BJ (cell line): ENCODE measurements around the gene PHLDB1. TPM values are rescaled to one million over a fixed set of nuclear protein-coding genes. Genes with fewer than 3 reads are reported as not detected.

Source experiments
- CTCF ChIA-PET: fragments of 350-600 bp; formaldehyde crosslinking; extraction: SDS; loops from one replicate; lab custom pipeline; 2021; ENCODE audit warnings: antibody characterized with exemption, inconsistent platforms; lab: Yijun Ruan, JAX
- POLR2A ChIA-PET: fragments of 300-600 bp; sonication (Branson Sonifier 250); formaldehyde crosslinking; extraction: SDS; loops from one replicate; lab custom pipeline; 2021; ENCODE audit warnings: antibody characterized with exemption; lab: Charles Lee
- DNase-seq: peaks from one replicate; pipeline ENCODE4 v3.0.0-alpha.2; 2011; ENCODE audit warnings: low read depth
- H3K27me3 ChIP-seq: 2 replicates; pipeline ENCODE4 v1.6.0; 2011; ENCODE audit warnings: low read length; ENCODE audit not compliant: control insufficient read depth, insufficient read depth
- H3K36me3 ChIP-seq: 2 replicates; pipeline ENCODE4 v1.5.1; 2011; ENCODE audit warnings: low read length; ENCODE audit not compliant: control insufficient read depth, insufficient read depth
- H3K4me3 ChIP-seq: 2 replicates; pipeline ENCODE4 v1.5.1; 2011; ENCODE audit warnings: low read depth, mild to moderate bottlenecking, control low read depth, low read length
- polyA plus RNA-seq: library from polyadenylated mRNA; depleted of rRNA; stranded (reverse); fragments of >200 nt; gene quantifications from 2 replicates; pipeline ENCODE4 v1.2.3, GENCODE V29; 2011
- TF ChIP-seq, protein P1 (sequence below): IDR thresholded peaks from 2 replicates; pipeline ENCODE4 v1.5.1; 2011; ENCODE audit warnings: low read depth, mild to moderate bottlenecking, control low read depth, inconsistent platforms, low read length, moderate library complexity; ENCODE audit not compliant: insufficient read depth

PHLDB1 gene
- polyA plus RNA-seq, 1 experiment: 74.7 TPM

DNA sequence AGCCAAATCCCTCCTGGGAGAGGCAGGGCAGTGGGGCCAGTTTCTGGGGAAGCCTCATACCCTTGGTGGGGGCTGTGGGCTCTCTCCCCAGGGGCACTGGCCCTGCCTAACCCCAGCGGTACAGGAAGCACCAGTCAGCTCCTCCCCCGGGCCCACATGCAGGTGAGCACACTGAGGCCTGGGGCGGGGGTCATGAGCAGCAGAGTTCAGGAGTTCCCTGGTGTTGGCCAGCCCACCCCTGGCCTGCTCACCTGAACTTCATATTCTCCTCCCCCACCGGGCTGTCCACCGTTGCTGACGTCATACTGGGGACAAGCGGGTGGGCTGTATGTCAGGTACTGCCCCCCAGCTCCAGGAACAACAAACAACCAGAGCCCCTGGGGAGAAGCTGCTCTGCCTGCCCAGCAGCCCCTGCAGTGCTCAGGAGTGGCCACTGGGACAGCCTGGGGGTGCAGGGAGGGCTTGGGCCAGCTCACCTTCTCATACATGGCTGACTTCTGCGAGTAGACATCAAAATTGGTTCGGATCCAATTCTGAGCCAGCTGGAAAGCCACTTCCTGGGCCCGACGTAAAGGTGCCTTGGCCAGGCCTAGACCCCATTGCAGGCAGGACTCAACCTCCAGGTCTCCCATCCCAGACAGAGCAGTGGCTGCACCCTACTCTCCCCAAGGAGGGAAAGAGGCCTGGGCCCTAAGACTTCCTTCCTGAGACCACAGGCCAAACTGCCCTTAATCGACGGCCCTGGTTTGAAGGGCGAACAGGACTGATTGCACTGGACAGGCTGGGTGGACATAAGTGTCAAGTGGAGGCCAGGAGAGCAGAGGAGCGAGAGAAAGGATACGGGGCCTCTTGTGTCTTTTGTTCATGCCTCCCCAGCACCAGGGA lies 51.3 kb downstream of the PHLDB1 start:
- ChIA-PET POLR2A (no interaction called here), CTCF (interaction anchor here (0.6 to 6.0 kb wide), 32 partner anchors 8 to 361 kb away, joined by 3 to 56 read pairs (median 5); partner anchors contain the start of genes PHLDB1, TREH and UPK2)
- H3K4me3 ChIP-seq: no peak overlapping the region
- no peak for DNase-seq
- no peaks in the 10 kb centered on the region for H3K27me3 ChIP-seq
- peaks cover 16% of the 10 kb centered on the region for H3K36me3 ChIP-seq
- TF ChIP-seq, protein P1, sequence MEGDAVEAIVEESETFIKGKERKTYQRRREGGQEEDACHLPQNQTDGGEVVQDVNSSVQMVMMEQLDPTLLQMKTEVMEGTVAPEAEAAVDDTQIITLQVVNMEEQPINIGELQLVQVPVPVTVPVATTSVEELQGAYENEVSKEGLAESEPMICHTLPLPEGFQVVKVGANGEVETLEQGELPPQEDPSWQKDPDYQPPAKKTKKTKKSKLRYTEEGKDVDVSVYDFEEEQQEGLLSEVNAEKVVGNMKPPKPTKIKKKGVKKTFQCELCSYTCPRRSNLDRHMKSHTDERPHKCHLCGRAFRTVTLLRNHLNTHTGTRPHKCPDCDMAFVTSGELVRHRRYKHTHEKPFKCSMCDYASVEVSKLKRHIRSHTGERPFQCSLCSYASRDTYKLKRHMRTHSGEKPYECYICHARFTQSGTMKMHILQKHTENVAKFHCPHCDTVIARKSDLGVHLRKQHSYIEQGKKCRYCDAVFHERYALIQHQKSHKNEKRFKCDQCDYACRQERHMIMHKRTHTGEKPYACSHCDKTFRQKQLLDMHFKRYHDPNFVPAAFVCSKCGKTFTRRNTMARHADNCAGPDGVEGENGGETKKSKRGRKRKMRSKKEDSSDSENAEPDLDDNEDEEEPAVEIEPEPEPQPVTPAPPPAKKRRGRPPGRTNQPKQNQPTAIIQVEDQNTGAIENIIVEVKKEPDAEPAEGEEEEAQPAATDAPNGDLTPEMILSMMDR: peak; percentile 32; the same call in 1 of the 2 replicates

DNA sequence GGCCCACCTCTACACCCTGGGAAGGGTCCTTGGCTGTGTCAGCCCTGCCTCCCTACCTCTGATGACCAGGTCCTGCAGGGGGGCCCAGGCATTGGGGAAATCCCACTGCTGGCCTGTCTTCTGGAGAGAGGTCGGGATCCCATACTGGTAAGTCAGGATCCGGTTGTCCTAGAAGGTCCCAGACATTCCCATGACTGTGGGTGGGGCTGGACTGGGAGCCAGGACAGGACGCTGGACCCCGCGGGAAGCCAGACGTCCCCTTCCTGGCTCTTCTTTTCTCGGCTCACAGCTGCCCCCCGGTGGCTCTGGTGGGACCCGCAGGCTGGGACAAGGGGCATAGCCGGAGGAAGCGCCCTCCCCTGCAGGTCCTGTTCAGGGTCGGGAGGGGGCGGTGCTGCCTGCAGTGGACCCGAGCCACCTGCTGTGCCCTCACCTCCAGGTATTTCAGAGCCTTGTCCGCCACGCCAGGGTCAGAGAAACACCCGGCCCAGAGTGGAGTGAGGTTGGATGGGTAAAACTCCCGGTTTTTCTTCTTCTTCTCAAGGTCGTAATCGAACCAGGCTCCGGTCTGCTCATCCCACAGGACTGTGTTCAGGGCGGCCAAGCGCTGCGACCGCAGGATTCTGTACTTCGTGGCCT lies 52.0 kb downstream of the PHLDB1 start:
- H3K27me3 ChIP-seq: no peaks in the 10 kb centered on the region
- no peak for DNase-seq
- H3K4me3 ChIP-seq: no peak overlapping the region
- TF ChIP-seq, protein P1: peak; percentile 99
- CTCF ChIA-PET: interaction anchor here (0.5 to 6.0 kb wide), 31 partner anchors 8 to 384 kb away, joined by 3 to 56 read pairs (median 5); partner anchors contain the start of genes PHLDB1, TREH and UPK2
- H3K36me3 ChIP-seq: peaks cover 16% of the 10 kb centered on the region
- POLR2A ChIA-PET: no interaction called here

DNA sequence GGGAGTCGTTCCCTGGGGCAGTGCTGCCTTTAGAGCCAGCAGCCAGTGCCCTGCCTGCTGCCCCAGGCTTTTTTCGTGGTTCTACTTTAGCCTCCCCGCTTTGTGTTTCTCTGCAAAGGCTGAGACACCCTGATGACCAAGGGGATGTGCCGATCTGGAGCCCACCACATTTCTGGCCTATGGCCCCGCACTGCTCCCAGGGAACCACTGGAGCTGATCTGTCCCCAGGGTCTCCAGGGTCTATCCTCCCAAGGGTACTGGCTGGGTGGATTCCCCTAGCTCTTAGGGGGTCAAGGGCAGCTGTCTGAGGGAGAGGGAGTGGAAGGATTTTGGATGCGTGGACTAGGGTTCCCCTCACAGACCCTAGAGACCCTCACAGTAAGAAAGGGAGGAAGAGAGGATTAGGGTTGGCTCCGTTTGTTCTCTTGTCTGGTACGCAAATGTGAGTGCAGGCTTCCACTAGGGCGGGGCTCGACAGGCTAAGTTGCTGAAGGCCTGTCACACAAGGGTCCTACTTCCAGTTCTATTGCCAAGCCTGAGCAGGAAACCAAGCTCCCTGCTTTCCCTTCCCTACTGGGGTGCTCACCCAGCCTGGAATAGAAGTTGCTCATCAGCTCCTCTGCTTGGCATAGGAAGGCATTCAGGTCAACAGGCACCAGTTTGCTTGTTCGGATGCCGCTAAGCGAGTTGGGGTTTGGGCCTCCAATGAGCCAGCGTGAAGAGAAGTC lies 52.7 kb downstream of the PHLDB1 start:
- peaks cover 16% of the 10 kb centered on the region for H3K36me3 ChIP-seq
- TF ChIP-seq, protein P1: no peak
- ChIA-PET CTCF (interaction anchor here (0.5 to 6.0 kb wide), 24 partner anchors 8 to 384 kb away, joined by 3 to 56 read pairs (median 8); partner anchors contain the start of genes PHLDB1, TREH and UPK2), POLR2A (no interaction called here)
- no peak for DNase-seq
- H3K27me3 ChIP-seq: no peaks in the 10 kb centered on the region
- no peak overlapping the region for H3K4me3 ChIP-seq

DNA sequence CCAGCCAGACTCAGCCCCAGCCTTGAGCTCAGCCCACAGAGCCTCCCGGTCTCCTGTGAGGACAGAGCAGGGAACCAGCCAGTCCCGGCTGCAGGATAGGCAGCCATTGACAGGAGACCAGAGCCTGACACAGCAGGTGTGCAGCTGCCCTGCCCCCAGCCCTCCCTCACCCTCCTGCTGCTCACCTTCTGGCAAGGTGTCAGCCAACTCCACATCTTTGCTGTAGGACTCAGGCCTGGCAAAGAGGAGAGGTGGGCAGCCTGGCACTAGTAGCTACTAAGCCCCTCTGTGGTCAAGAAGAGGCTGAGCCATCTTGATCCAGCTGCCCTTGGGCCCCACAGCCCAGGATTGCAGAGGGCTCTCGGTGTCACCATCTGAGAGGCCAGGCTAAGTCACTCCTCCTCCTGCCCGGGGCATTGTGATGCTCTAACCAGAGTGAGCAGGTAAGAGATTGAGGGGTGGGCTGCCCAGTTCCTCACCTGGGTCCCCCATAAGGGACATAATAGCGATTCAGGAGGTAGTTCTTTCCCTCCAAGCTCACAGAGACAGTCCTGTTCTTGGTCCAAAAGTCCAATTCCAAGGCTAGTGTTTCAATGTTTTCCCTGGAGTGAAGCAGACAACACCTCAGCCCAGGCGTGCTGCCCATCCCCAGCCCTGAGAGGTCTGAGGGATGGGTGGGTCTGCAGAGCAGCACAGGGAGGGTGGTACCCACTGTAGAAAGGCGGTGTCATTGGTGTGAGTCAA lies 53.4 kb downstream of the PHLDB1 start:
- Histone ChIP-seq H3K36me3 (peaks cover 16% of the 10 kb centered on the region), H3K27me3 (no peaks in the 10 kb centered on the region), H3K4me3 (no peak overlapping the region)
- ChIA-PET CTCF (interaction anchor here (0.8 to 6.0 kb wide), 15 partner anchors 7 to 359 kb away, joined by 3 to 56 read pairs (median 14); partner anchors contain the start of genes PHLDB1, TREH and UPK2), POLR2A (no interaction called here)
- TF ChIP-seq, protein P1: no peak
- no peak for DNase-seq
